ENCODE data around the gene XPOT.

DNA sequence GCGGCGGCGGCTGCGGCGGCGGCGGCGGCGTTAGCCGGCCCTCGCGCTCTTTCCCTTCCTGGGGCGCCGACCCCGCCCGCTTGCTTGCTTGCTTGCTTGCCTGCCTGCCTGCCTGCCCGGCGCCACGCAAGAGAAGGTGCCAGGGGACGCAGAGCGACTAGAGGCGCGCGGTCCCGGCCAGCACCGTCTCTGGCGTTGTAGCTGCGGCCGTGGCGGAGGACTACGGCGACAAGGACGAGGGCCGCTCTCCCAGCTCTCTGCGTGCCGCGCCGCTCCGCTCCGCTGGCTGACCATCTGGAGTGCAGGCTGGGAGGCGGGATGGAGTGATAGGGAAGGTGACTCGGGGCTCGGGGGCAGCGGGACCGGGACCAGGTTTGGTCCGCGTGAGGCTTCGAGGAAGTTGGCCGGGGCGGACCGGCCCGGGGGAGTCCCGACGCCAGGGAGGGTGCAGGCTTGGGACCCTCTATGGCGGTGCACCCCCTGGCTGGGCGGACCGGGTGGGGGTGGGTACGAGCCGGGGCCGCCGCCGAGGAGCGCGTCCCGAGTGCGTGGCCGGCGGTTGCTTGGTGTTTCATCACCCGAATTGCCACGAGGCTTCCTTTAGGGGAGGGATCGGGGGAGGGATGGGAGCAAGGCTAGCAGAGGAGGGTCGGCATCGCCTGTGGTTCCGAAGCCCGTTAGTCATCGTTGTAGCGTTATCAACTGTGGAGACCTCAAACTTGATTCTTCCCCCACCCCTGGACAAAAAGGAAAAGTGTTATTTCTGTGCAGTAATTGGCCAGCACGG lies 471 bp downstream of the XPOT start:
- no peak for TF ChIP-seq POLR2AphosphoS5 (IDR thresholded peaks at IDR 0.05)
- TF ChIP-seq, protein P1, sequence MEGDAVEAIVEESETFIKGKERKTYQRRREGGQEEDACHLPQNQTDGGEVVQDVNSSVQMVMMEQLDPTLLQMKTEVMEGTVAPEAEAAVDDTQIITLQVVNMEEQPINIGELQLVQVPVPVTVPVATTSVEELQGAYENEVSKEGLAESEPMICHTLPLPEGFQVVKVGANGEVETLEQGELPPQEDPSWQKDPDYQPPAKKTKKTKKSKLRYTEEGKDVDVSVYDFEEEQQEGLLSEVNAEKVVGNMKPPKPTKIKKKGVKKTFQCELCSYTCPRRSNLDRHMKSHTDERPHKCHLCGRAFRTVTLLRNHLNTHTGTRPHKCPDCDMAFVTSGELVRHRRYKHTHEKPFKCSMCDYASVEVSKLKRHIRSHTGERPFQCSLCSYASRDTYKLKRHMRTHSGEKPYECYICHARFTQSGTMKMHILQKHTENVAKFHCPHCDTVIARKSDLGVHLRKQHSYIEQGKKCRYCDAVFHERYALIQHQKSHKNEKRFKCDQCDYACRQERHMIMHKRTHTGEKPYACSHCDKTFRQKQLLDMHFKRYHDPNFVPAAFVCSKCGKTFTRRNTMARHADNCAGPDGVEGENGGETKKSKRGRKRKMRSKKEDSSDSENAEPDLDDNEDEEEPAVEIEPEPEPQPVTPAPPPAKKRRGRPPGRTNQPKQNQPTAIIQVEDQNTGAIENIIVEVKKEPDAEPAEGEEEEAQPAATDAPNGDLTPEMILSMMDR (IDR thresholded peaks at IDR 0.05; ENCODE audit: poor library complexity, severe bottlenecking) = no peak

Measured in neural cell (in vitro differentiated cells).